Fibroblast of skin of left biceps (primary cell): ENCODE data around the gene IFT22.
"Not testable (repeated sequence)": the region's sequence is repeated elsewhere in the genome, so short reads cannot be mapped to it uniquely, and the experiment has no call there.

ENCODE experiments used
- DNase-seq, 2 experiments: peaks; one replicate each; pipeline ENCODE4 v3.0.0-alpha.2; 2013; ENCODE audit warnings: low read depth in 2 of 2

Gene IFT22

DNA sequence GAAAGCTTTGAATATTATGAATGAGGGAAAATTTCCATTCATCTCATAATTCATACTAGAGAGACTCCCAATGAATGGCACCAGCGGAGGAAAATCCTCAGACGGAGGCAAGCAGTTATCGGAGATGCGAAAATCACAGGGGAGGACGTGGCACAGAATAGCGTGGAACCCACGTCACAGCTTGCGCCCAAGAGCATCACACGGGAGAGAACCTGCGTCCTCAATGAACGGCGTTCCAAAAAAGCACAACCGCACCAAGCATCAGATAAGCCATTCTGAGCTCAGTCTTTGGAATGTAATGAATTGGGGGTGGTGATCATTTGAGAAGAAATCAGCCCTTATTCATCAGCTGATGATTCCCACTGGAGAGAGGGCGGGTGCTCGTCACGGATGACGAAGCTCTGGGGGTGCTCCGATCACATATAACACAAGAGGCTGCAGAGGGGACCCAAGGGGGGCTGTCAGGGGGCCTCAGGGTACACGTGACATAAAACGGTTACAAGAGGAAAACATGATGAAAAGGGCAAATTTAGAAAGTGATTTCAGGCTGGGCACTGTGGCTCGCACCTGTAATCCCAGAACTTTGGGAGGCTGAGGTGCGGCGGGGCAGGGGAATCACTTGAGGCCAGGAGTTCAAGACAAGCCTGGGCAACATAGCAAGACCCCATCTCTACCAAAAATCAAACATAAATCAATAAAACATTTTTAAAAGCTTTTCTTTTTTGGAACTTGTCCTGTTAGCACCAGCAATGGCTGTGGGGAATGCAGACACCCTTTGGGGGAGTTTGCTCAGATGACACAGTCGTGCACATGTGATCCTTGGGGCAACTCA is 42.9 kb downstream of the IFT22 start:
- no peak for DNase-seq

DNA sequence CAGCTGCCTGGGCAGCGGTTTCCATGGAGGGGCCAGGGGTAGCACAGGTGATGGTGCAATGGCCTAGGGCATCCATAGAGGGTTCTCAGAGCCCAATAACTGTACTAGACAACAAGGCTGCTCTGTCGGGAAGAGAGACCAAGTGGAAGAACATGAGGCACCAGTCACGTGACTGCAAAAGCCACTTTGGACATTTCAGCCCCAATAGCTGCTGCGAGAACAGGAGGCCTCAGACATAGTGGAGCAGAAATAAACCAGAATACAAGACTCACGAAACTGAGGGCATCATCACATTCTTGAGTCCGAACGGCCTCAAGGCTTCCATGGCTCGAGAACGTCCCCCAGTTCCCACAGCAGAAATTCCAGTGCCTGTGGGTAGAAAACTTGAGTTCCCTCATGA is 44.5 kb downstream of the IFT22 start:
- no peak for DNase-seq

DNA sequence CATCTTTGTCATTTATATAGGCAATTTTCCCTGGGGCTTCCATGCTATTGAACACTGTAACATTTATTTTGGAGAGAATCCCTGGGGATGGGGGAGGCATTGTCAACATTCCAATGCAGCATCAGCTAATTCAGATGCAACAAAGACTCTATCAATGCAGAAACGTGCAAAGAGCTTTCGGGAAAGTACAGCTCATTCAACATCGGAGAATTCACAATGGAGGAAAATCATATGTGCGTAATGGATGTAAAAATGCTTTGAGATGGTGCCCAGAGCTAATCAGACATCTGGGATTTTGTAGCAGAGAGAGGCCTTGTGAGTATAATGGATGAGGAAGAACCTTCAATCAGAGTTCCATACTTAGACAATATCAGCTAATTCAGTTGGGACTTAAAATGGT is 48.4 kb downstream of the IFT22 start:
- no peak for DNase-seq

DNA sequence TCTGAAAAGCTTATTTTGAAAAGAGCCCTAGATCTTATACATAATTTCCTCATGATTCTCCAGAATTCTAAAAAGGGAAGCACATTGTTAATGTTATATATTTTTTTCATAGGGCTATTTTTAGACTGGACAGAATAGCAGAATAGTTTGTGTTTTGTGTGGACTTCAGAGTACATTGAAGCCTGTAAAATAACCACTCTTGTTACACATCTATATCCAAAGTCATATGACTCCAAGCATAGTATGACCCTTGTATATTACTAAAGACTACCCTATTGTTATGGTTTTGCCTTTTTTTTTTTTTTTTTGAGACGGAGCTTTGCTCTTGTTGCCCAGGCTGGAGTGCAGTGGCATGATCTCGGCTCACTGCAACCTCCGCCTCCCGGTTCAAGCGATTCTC is 50.6 kb downstream of the IFT22 start:
- no peak for DNase-seq

DNA sequence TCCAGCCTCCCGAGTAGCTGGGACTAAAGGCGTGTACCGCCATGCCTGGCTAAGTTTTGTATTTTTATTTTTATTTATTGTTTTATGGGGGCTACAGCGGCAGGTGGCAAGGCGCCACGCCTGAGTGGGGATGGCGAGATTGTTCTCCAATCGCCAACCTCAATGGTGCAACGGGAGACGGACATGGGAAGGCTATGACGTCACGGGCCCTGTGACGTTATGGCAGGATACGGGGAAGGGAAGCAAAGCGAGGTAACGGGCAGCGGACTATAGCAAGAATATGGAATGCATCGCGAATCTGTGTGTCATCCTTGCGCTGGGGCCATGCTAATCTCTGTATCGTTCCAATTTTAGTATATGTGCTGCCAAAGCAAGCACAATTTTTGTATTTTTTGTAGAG is 51.9 kb downstream of the IFT22 start:
- DNase-seq: no peak

DNA sequence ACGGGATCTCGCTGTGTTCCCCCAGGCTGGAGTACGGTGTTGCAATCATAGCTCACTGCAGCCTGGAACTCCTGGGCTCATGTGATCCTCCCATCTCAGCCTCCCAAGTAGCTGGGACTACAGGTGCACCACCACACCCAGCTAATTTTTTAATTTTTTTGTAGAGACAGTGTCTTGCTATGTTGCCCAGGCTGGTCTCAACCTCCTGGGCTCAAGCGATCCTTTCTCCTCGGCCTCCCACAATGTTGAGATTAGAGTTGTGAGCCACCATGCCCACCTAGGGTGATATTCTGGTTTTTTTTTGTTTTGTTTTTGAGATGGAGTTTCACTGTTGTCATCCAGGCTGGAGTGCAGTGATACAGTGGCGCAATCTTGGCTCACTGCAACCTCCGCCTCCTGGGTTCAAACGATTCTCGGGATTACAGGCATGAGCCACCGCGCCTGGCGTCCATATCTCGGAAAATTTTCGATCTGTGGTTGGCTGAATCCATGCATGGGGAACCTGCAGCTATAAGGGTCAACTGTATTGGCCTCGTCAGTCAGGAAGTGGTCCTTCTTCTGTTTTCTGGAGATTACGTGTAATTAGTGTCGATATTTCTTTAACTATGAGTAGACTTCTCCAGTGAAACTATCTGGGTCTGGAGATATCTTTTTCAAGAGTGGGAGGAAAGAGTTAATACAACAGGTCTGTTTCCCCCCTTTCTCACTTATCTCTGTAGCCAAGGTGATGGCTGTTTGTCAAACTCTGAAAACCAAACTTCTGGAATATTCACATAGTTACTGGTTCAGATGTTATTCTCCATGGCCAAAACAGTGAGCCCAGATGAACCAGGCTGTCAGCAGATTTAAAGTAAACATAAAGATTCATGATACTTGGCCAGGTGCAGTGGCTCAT is 55.7 kb downstream of the IFT22 start:
- DNase-seq: no peak

DNA sequence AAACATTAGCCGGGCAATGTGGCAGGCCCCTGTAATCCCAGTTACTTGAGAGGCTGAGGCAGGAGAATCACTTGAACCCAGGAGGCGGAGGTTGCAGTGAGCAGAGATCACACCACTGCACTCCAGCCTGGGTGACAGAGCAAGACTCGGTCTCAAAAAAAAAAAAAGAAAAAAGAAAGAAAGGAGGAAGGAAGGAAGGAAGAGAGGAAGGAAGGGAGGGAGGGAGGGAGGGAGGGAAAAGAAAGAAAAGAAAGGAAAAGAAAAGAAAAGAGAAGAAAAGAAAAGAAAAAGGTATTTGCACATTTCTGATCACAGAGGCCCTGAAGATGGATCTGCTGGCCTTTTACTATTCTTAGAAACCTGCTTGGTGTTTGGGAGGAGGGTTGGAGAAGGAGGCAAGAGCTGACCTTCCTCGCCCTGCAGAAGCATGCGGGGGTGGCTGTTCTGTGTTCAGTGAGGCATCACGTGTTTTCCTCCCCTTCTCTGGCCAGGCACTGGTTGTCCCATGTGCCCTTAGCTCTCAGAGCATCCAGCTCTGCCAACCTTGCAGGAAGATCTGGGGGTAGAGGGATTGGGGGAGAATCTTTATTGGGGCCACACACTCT is 57.4 kb downstream of the IFT22 start:
- DNase-seq: not testable (repeated sequence)
